ENCODE data around the gene GPR63. TPM values are rescaled to one million over a fixed set of nuclear protein-coding genes. Genes with fewer than 3 reads are reported as not detected.
"Not testable (repeated sequence)": the region's sequence is repeated elsewhere in the genome, so short reads cannot be mapped to it uniquely, and the experiment has no call there.

GPR63 gene
- 0.42 and 0.54 TPM in 2 replicates for total RNA-seq (2022)
- Bru-seq, nascent RNA, result percentile 30 among the genes with signal in this experiment
- percentile 31 among the genes with signal in this experiment for BruChase-seq, experiment 1, labeled RNA remaining after a 6-hour chase
- percentile 29 among the genes with signal in this experiment for BruChase-seq, experiment 2, labeled RNA remaining after a 2-hour chase
- long read RNA-seq, result 0 reads

GRCh38 chr6:96837081-96837971, at the start of gene GPR63:
TSS of gene GPR63 (minus strand) at chr6:96837477. CDS start at chr6:96799731, 37,746 bp downstream.
- no peaks in the 10 kb centered on the region for H3K9me3 Mint-ChIP-seq (ENCODE audit: unreplicated experiment)
- ChIA-PET POLR2A (interaction anchor here (0.9 to 2.3 kb wide), 3 partner anchors 54 to 62 kb away, joined by 3 to 9 read pairs (median 4); no protein-coding TSS in a partner anchor), CTCF (interaction anchor here (0.6 to 0.9 kb wide), 5 partner anchors 12 to 798 kb away, joined by 3 read pairs; partner anchors contain the start of gene NDUFAF4)
- peak; percentile 30 for DNase-seq (ENCODE audit: unreplicated experiment)
- TF ChIP-seq CTCF (IDR thresholded peaks at IDR 0.05; ENCODE audit: unreplicated experiment), result no peak
- intact Hi-C loops (cut with micrococcal nuclease), result loop anchor here (2.0 kb wide), 1 partner anchor 59 kb away; the partner anchor contains the start of gene NDUFAF4
- H3K4me1 Mint-ChIP-seq (ENCODE audit: insufficient read depth, unreplicated experiment), result no peaks in the 10 kb centered on the region
- no peak within 1 kb of the TSS for H3K27ac Mint-ChIP-seq (ENCODE audit: low read depth, unreplicated experiment)
- BruUV-seq (replicated peaks), result no TSS peak
- H3K36me3 Mint-ChIP-seq (ENCODE audit: insufficient read depth, unreplicated experiment), result no peaks in the 10 kb centered on the region
- peaks cover 58% of the 10 kb centered on the region for H3K27me3 Mint-ChIP-seq (ENCODE audit: insufficient read depth, unreplicated experiment)
- peak within 1 kb of the TSS; percentile 93 for H3K4me3 Mint-ChIP-seq (ENCODE audit: unreplicated experiment)

GRCh38 chr6:96886519-96886918, 49.2 kb upstream of the GPR63 start:
- Mint-ChIP-seq H3K4me1 (ENCODE audit: insufficient read depth, unreplicated experiment) (no peaks in the 10 kb centered on the region), H3K27me3 (ENCODE audit: insufficient read depth, unreplicated experiment) (peaks cover 22% of the 10 kb centered on the region), H3K36me3 (ENCODE audit: insufficient read depth, unreplicated experiment) (peaks cover 6% of the 10 kb centered on the region), H3K27ac (ENCODE audit: low read depth, unreplicated experiment) (no peak overlapping the region), H3K9me3 (ENCODE audit: unreplicated experiment) (no peaks in the 10 kb centered on the region), H3K4me3 (ENCODE audit: unreplicated experiment) (no peak overlapping the region)
- BruUV-seq (replicated peaks), result no TSS peak
- intact Hi-C loops (cut with micrococcal nuclease), result no loop called here
- ChIA-PET POLR2A (no interaction called here), CTCF (interaction anchor here (0.7 kb wide), 1 partner anchor 121 kb away, joined by 3 read pairs; no protein-coding TSS in a partner anchor)
- DNase-seq (ENCODE audit: unreplicated experiment), result no peak
- TF ChIP-seq CTCF (IDR thresholded peaks at IDR 0.05; ENCODE audit: unreplicated experiment), result no peak

- H3K36me3 Mint-ChIP-seq (ENCODE audit: insufficient read depth, unreplicated experiment); intact Hi-C loops (cut with micrococcal nuclease); H3K4me1 Mint-ChIP-seq (ENCODE audit: insufficient read depth, unreplicated experiment); DNase-seq (ENCODE audit: unreplicated experiment); BruUV-seq (replicated peaks); H3K27ac Mint-ChIP-seq (ENCODE audit: low read depth, unreplicated experiment); H3K9me3 Mint-ChIP-seq (ENCODE audit: unreplicated experiment): not testable (repeated sequence)
- ChIA-PET CTCF (interaction anchor here (0.6 to 1.6 kb wide), 2 partner anchors 68 to 258 kb away, joined by 4 to 6 read pairs; no protein-coding TSS in a partner anchor), POLR2A (interaction anchor here (1.4 kb wide), 1 partner anchor 12 kb away, joined by 5 read pairs; no protein-coding TSS in a partner anchor)
- Mint-ChIP-seq H3K4me3 (ENCODE audit: unreplicated experiment) (peak overlapping the region; percentile 38), H3K27me3 (ENCODE audit: insufficient read depth, unreplicated experiment) (peaks cover 33% of the 10 kb centered on the region)
Measured at GRCh38 chr6:96885187-96885631, 47.9 kb upstream of the GPR63 start.

GRCh38 chr6:96878143-96878542, 40.9 kb upstream of the GPR63 start:
- no TSS peak for BruUV-seq (replicated peaks)
- peaks cover 48% of the 10 kb centered on the region for H3K27me3 Mint-ChIP-seq (ENCODE audit: insufficient read depth, unreplicated experiment)
- ChIA-PET POLR2A (no interaction called here), CTCF (interaction anchor here (0.9 to 1.2 kb wide), 2 partner anchors 182 to 483 kb away, joined by 3 read pairs; no protein-coding TSS in a partner anchor)
- H3K36me3 Mint-ChIP-seq (ENCODE audit: insufficient read depth, unreplicated experiment), result no peaks in the 10 kb centered on the region
- TF ChIP-seq CTCF (IDR thresholded peaks at IDR 0.05; ENCODE audit: unreplicated experiment), result no peak
- no peaks in the 10 kb centered on the region for H3K9me3 Mint-ChIP-seq (ENCODE audit: unreplicated experiment)
- H3K27ac Mint-ChIP-seq (ENCODE audit: low read depth, unreplicated experiment), result no peak overlapping the region
- intact Hi-C loops (cut with micrococcal nuclease), result no loop called here
- H3K4me1 Mint-ChIP-seq (ENCODE audit: insufficient read depth, unreplicated experiment), result no peaks in the 10 kb centered on the region
- no peak for DNase-seq (ENCODE audit: unreplicated experiment)
- H3K4me3 Mint-ChIP-seq (ENCODE audit: unreplicated experiment), result no peak overlapping the region

Data from MCF 10A (cell line).